ENCODE measurements around the gene MTMR3. TPM values are rescaled to one million over a fixed set of nuclear protein-coding genes. Genes with fewer than 3 reads are reported as not detected.

Gene MTMR3
- total RNA-seq, 1 donor from 2014 or later: 51.7 TPM

DNA sequence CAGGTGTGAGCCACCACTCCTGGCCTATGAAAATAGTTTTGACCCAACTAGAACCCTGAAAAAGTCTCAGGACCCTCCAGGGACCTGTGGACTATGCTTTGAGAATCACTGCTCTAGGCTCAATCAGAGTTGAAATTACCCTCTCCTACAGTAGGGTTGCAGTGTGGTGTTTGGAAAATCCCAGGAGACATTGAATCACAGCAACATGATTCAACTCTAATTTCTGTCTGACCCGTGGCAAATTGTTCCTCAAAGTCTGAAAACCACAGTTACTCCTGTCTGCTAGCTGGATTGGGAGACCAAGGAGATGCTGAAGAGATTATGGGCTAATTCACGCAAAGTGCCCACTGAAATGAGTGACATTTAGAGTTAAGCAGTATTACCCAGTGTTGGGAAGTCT, 5.4 kb upstream of the MTMR3 start:
- H3K27me3 Mint-ChIP-seq (ENCODE audit: unreplicated experiment): no peaks in the 10 kb centered on the region
- no peak overlapping the region for H3K27ac Mint-ChIP-seq (ENCODE audit: unreplicated experiment)
- no peaks in the 10 kb centered on the region for H3K4me1 Mint-ChIP-seq (ENCODE audit: low read depth, unreplicated experiment)
- no peak overlapping the region for H3K4me3 Mint-ChIP-seq (ENCODE audit: unreplicated experiment)
- no peaks in the 10 kb centered on the region for H3K36me3 Mint-ChIP-seq (ENCODE audit: unreplicated experiment)
- peaks cover 2% of the 10 kb centered on the region for H3K9me3 Mint-ChIP-seq (ENCODE audit: unreplicated experiment)
- no peak for DNase-seq
- TF ChIP-seq, protein P1, sequence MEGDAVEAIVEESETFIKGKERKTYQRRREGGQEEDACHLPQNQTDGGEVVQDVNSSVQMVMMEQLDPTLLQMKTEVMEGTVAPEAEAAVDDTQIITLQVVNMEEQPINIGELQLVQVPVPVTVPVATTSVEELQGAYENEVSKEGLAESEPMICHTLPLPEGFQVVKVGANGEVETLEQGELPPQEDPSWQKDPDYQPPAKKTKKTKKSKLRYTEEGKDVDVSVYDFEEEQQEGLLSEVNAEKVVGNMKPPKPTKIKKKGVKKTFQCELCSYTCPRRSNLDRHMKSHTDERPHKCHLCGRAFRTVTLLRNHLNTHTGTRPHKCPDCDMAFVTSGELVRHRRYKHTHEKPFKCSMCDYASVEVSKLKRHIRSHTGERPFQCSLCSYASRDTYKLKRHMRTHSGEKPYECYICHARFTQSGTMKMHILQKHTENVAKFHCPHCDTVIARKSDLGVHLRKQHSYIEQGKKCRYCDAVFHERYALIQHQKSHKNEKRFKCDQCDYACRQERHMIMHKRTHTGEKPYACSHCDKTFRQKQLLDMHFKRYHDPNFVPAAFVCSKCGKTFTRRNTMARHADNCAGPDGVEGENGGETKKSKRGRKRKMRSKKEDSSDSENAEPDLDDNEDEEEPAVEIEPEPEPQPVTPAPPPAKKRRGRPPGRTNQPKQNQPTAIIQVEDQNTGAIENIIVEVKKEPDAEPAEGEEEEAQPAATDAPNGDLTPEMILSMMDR (IDR thresholded peaks at IDR 0.05; ENCODE audit: partially characterized antibody, unreplicated experiment): no peak

DNA sequence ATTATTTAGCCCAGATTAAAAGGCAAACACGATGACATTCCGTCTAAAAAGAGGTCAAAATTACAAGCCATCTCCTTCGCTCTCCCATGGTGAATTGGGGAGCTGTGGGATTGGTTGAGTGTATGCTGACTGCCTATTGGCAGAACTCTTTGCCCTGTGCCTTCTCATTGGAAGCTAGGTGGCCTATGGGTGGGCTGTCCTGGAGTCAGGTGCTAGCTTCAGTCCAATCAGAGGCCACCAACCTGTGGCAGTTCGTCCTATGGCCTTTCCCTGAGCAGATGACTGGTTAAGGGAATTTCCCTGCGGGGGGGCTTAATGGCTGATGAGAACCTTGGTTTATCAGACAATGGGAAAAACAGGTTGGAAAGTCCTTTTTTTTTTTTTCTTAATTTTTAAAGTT, 3.2 kb upstream of the MTMR3 start:
- H3K27ac Mint-ChIP-seq (ENCODE audit: unreplicated experiment): no peak overlapping the region
- H3K4me3 Mint-ChIP-seq (ENCODE audit: unreplicated experiment): no peak overlapping the region
- no peak for DNase-seq

DNA sequence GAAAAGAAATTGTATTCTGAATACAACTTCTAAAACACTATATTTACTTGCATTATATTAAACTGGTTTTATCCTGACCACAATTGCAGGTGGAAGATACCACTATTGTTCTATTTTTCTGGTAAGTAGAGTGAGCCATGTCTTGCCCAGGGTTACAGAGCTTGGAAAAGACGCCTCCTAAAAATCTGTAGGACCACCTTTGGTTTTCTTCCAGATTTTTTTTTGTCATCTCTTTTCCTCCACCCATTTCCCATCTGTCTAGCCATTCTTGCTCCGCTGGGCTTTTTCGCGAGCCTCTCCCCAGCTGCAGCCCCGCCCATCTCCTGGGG, 294 bp upstream of the MTMR3 start:
- Mint-ChIP-seq H3K4me3 (ENCODE audit: unreplicated experiment) (peak overlapping the region; percentile 67), H3K9me3 (ENCODE audit: unreplicated experiment) (peaks cover 2% of the 10 kb centered on the region), H3K36me3 (ENCODE audit: unreplicated experiment) (no peaks in the 10 kb centered on the region), H3K27ac (ENCODE audit: unreplicated experiment) (peak overlapping the region; percentile 89), H3K27me3 (ENCODE audit: unreplicated experiment) (peaks cover 2% of the 10 kb centered on the region), H3K4me1 (ENCODE audit: low read depth, unreplicated experiment) (peaks cover 2% of the 10 kb centered on the region)
- TF ChIP-seq, protein P1 (IDR thresholded peaks at IDR 0.05; ENCODE audit: partially characterized antibody, unreplicated experiment): no peak
- no peak for DNase-seq

More for the DNA sequence above, 3.2 kb upstream of the MTMR3 start:
- Mint-ChIP-seq H3K9me3 (ENCODE audit: unreplicated experiment) (peaks cover 2% of the 10 kb centered on the region), H3K27me3 (ENCODE audit: unreplicated experiment) (peaks cover 2% of the 10 kb centered on the region), H3K4me1 (ENCODE audit: low read depth, unreplicated experiment) (peaks cover 2% of the 10 kb centered on the region), H3K36me3 (ENCODE audit: unreplicated experiment) (no peaks in the 10 kb centered on the region)
- TF ChIP-seq, protein P1 (IDR thresholded peaks at IDR 0.05; ENCODE audit: partially characterized antibody, unreplicated experiment): no peak

DNA sequence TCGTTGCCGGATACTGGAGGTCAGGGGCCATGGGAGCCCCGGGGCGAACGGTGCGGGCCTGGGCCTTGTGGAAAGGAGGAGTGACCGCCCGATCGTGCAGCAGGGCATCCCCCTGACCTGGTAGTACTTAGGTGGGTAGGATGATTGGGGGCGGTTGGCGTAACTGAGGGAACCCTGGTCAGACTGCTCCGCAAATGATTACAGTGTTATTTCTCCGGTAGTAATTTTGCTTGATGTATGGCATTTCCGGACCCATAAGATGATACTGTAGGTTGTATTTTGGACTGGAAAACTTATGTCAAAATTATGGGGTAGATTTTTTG, 762 bp downstream of the MTMR3 start:
- Mint-ChIP-seq H3K36me3 (ENCODE audit: unreplicated experiment) (no peaks in the 10 kb centered on the region), H3K4me1 (ENCODE audit: low read depth, unreplicated experiment) (peaks cover 2% of the 10 kb centered on the region), H3K27ac (ENCODE audit: unreplicated experiment) (peak overlapping the region; percentile 81), H3K4me3 (ENCODE audit: unreplicated experiment) (peak overlapping the region; percentile 94), H3K9me3 (ENCODE audit: unreplicated experiment) (peaks cover 2% of the 10 kb centered on the region), H3K27me3 (ENCODE audit: unreplicated experiment) (peaks cover 2% of the 10 kb centered on the region)
- TF ChIP-seq, protein P1 (IDR thresholded peaks at IDR 0.05; ENCODE audit: partially characterized antibody, unreplicated experiment): no peak
- DNase-seq: no peak

DNA sequence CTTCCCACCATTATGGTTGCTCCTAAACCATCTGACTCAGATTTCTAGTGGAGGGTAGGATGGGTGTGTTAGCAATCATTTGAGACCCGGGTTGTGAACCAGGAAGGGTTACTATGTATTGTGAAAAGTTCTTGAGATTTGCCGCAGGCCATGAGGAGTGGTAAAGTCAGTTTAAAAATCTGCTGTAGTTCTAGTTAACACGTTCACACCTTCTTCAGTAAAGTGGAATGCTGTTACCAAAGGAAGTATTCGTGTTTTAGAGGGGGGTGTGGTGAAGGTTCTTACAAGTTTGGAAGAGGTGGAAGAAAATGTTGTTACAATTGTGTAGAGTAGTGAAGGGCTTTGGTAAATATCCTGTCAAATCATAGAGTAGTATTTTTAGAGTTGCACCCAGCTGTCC, 2.6 kb downstream of the MTMR3 start:
- Mint-ChIP-seq H3K9me3 (ENCODE audit: unreplicated experiment) (no peaks in the 10 kb centered on the region), H3K4me3 (ENCODE audit: unreplicated experiment) (no peak overlapping the region), H3K4me1 (ENCODE audit: low read depth, unreplicated experiment) (peaks cover 2% of the 10 kb centered on the region), H3K27me3 (ENCODE audit: unreplicated experiment) (peaks cover 2% of the 10 kb centered on the region), H3K27ac (ENCODE audit: unreplicated experiment) (no peak overlapping the region), H3K36me3 (ENCODE audit: unreplicated experiment) (no peaks in the 10 kb centered on the region)
- TF ChIP-seq, protein P1 (IDR thresholded peaks at IDR 0.05; ENCODE audit: partially characterized antibody, unreplicated experiment): no peak
- DNase-seq: no peak
